NCI-H2107 (cell line): ENCODE measurements around the gene PCED1A.
"Not testable (repeated sequence)": the region's sequence is repeated elsewhere in the genome, so short reads cannot be mapped to it uniquely, and the experiment has no call there.

Source experiments
- DNase-seq: peaks from one replicate; lab custom pipeline; 2025; lab: John Stamatoyannopoulos, UW

The PCED1A gene

DNA sequence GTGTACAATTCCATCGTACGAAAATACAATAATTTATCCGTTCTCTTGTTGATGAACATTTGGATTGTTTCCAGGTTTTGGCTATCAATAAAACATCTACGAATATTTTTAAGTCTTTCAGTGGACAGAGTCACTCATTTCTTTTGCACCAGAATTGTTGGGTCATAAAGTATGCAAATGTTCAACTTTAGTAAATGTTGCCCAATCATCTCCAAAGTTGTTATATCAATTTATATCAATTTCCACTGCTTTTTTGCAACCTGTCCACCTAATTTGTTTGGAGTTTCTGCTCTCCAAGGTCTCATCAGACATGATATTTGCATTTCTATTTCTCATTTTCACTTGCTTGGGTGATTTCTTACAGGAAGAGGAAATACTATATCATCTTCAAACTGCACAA lies 13.8 kb downstream of the PCED1A start:
- no peak for DNase-seq

DNA sequence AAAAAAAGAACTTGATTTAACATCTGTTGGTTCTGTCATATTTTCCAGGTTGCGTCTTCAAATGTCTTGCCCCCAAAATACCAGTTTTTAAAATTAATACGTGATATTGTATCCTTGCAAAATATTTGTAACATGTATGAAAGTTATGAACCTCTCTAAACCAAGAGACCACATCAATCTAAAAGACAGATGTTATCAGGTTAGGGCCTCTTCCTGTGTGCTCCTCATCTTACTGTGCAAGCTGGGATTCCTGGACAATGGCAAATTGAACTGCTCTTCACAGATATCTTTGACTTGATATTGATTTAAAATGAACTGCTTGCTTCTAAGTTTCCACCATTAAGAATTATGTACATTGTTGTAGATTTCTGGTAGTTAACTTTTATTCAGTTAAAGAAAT lies 14.7 kb downstream of the PCED1A start:
- no peak for DNase-seq

DNA sequence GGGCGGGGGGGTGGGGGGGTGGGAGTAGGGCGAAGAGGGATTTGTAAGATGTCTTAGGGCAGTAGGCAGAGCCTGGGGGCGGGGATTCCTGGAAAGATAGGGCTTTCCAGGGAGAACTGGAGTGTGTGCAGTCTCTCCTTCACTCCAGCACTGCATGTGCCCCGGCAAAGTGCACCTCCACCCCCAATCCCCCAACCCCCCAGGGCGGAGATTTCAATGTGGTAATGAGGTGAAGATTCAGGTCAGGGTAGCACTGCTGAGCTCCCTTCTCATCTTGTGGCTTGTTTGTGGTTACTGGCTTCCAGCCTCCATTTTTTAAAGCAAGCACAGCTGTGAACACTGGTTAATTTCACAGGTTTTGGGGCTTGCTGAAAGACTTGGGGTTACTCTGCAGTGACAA lies 18.4 kb downstream of the PCED1A start:
- no peak for DNase-seq

DNA sequence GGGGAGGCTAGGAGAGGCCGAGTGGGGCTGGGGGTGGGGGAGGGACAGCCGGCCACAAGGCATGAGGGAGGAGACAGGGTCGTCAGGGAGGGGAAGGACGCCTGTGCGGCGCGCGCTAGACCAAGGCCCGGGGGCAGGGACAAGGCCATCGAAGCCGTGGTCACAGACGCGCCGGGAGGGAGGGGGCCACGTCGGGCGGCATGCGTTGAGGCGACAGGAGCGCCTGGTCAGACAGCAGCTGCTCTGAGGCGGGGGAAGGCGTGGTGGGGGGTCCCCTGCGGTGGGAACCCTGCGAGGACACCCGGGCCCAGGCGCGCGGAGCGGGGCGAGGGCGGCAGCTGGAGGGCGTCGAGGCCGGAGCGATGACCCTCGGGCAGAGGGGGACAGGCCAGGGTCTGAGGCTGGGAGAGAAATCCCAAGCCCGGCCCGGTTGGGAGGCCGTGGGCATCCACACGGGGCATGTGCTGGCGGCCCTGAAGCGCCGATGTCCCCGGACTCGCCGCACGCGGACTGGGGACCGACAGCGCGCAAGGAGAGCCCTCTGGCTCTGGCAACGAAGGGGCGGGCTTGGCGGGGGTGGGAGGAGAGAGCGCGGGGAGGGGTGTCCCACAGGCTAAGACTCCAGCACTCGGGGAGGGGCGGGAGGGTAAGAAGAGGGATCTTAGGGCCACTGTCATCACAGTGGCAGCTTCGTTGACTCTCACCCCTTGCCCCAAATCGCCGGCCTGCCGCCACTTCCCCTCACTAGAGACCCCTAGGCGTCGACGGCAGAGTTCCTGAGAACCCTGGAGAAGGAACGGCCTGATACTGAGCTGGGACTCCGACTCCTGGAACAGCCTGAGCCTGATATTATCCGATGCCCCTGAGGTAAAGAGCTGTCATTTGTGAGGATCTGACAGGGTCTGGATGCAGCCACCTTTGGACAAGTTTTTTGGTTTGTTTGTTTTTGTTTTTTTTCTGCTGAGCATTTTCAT lies 19.3 kb downstream of the PCED1A start:
- DNase-seq, result no peak

DNA sequence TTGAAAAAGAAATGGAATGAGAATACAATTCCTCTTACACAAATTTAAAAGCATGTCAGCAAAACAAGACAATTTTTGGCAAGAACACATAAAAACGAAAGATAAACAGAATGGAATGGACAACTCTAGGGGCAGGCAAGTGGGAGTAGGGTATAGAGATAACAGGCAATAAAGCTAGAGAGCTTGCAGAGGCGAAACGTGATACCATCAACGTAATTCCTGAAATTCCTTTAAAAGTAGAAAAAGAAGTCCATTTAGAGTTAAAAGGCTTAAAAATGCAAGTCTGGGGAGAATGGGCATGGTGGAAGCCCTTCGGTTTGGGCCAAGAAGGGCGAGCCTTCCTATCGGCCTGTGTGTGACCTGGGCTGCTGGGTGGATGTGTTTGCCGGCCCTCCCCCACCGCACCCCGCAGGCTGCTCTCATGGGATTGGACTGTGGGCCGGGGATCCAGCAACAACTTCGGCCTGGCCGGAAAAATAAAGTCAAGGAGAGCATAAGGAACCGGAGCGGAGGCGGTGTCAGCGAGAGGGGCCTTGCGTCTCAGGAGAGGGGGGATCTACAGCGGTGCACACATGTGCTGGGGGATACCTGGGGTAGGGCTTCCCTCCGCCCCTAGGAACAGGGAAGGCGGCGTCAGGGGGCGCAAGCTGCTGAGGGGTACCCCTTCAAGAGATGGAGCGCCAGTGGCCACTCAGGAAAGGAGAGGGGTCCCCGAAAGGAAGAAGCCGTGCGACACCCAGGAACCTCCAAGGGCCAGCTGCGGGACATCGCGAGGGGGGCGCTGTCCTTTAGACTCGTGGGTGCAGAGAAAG lies 20.2 kb downstream of the PCED1A start:
- DNase-seq, result no peak

DNA sequence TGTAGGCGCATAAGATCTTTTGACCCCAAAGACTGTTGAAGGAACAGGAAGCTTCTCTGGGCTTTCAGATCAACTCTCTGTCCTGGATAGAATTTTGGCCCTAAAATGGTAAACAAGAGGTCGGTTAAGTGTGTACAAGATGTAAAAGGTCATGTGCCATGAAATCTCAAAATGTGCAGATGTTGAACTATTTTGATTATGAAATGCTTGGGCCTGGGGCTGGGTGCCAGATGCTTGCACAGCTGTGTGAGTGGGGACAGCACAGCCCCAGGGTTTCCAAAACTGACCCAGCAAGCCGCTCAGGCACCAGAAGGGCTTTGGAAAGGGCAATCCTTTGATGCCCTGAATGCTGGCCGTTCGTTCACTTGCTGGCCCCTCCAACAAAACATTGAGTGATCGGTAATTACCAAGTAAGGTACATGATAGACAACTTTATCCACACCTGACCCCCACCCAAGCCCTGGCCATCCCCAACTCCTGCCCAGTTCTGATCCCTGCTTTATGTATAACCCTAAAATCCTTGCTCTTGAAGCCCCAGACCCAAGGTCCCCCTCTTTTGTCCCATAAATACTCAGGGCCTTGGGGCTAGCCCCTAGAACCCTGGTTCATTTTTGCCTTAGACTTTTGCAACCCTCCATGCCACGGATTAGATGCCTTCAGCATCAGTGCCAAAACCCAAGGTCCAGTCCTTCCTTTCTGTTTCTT lies 22.4 kb downstream of the PCED1A start:
- DNase-seq, result no peak

DNA sequence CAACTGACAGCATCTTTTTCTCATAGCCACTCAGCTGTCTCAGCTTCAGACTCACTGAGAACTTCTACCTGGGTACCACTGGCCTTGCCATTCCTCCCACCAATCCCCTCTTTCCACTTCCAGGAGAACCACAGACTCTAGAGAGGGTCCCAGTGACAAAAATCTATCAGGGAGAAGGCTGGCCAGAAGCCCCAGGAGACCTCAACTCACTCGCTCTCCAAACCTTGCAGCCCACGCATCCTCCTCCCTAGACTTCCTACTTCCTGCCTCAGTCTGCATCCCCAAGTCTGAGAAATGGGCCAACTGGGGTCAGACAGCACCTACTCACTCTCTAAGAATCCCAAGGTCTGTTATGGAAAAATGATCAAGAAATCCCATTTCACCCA lies 23.1 kb downstream of the PCED1A start:
- no peak for DNase-seq

DNA sequence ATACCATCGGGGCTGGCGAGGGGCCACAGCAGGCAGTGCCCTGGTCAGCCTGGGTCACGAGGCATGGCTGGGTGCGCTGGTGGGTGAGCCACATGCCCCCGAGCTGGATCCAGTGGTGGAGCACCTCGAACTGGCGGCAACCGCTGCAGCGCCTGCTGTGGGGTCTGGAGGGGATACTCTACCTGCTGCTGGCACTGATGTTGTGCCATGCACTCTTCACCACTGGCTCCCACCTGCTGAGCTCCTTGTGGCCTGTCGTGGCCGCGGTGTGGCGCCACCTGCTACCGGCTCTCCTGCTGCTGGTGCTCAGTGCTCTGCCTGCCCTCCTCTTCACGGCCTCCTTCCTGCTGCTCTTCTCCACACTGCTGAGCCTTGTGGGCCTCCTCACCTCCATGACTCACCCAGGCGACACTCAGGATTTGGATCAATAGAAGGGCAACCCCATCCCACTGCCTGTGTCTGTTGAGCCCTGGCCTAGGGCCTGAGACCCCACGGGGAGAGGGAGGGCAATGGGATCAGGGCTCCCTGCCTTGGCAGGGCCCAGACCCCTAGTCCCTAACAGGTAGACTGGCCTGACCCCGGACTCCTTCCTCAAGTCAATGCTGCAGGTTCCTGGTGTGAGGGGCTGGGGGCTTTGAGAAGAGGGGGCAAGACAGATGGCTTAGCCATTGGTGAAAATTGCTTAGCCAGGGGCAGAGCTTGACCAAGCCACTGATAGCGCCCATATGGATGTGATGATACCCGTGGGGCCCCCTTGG lies 23.7 kb downstream of the PCED1A start:
- DNase-seq, result no peak

DNA sequence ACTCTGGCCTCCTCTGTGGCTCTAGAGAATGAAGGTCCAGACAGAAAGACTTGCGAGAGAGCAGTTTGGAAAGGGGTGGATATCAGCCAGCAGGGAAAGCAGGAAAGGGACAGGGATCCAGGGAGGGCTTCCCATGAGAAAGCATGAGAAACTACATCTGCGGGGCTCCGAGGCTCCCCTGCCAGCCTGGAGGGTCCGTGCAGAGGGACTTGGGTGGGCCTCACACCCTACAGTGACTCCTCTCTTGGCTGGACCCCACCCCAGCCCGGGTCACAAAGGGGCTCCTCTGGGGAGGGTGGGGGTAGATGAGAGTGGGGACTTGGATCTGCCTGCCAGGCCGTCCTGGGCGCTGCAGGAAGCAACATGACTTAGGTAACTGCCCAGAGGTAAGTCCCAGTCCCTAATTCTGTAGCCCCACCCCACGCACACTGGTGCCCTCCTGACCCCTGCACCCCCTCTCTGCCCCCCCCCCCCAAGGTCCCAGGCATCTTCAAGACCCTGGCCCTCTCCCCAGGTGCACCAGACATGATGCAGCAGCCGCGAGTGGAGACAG lies 24.3 kb downstream of the PCED1A start, which contains the start of gene TMEM239:
TMEM239 (plus strand) TSS at position 335 of the 553 bp plus-strand sequence; CDS start at position 526, 191 bp downstream.
- no peak for DNase-seq

DNA sequence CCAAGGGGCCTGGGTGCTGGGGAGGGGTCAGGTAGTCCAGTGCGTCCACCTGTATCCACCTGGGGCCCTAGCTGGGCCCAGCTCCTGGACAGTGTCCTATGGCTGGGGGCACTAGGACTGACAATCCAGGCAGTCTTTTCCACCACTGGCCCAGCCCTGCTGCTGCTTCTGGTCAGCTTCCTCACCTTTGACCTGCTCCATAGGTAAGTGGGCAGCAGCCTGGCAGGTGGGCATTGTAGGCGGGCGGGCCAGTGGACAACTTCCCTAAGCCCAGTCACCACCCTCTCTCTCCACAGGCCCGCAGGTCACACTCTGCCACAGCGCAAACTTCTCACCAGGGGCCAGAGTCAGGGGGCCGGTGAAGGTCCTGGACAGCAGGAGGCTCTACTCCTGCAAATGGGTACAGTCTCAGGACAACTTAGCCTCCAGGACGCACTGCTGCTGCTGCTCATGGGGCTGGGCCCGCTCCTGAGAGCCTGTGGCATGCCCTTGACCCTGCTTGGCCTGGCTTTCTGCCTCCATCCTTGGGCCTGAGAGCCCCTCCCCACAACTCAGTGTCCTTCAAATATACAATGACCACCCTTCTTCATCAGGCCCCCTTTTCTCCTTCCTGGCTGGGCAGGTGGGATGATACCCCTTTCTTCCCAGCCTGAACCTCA lies 25.1 kb downstream of the PCED1A start:
- no peak for DNase-seq

DNA sequence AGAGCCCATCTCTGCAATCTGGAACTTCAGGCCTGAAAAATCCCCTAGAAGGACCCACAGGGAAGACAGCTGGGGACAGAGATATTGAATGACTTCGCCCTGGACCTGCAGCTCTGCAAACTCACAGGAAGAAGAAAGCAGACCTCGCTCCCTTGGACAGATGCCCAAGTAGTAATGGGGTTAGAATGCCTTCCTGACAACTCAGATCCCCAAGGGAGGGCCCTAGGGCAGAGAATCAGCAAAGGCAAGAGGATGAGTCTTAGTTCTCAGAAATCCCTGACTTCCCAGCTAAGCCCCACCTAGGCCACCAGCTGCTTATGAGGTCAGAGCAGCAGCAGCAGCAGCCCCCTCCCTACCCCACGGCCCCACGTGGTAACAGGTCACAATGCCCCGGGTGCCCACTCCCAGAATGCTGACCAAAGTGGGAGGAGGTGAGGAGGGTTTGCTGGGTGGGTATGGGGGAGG lies 25.8 kb downstream of the PCED1A start, which contains the start of gene C20orf141:
C20orf141 (plus strand) TSS at position 401 of the 465 bp plus-strand sequence. CDS start 198 bp downstream, outside the sequence.
- DNase-seq, result no peak

DNA sequence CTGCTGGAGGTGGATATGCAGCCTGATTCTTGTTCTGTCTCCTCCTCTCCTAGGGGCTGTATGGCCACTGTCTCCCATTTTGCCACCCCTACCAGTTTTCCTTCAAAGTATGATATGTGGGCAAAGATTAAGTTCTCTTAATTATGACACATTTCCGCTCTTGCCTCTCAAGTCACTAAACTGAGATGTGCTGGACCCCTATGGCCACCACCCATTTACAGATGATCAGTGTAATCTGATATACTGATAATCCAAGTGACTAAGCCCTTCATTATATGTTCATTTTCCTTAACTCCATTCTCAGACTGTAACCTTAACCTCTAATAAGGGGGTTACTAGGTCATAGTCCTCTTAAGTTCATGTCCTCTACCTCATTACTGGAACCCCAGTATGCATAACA lies 26.4 kb downstream of the PCED1A start:
- no peak for DNase-seq

DNA sequence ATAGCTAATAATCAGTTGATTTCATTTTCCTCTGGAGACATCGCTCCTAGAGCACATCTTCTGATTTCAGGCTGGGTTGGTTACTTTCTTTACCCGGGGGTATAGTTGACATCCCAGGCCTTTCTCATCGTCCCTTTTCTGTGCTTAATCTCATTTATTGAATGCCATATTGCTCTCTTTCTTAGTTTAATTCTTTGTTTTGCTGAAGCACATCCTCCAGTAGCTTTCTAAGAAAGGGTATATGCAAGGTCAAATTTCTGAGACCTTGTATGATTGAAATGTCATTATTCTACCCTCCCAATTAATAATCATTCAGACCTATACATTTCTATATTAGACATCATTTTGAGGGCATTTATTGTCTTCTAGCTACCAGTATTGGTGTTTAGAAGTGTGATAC lies 28.3 kb downstream of the PCED1A start:
- DNase-seq, result no peak

DNA sequence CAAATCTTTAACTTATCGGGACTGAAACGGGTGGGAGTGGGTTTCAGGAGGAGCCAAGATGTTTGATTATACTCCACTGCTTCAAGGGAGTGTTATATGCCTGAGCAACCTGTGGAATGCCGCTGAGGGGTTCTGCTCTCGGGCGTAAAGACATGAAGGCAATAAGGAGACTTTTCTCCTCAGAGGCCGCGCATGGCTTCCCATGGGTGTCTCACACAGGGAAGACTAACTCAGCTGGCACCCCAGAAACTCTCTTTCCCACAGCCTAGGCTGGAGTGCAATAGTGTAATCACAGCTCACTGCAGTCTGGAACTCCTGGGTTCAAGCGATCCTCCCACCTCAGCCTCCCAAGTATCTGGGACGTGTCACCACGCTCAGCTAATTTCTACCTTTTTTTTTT lies 30.8 kb downstream of the PCED1A start:
- no peak for DNase-seq

DNA sequence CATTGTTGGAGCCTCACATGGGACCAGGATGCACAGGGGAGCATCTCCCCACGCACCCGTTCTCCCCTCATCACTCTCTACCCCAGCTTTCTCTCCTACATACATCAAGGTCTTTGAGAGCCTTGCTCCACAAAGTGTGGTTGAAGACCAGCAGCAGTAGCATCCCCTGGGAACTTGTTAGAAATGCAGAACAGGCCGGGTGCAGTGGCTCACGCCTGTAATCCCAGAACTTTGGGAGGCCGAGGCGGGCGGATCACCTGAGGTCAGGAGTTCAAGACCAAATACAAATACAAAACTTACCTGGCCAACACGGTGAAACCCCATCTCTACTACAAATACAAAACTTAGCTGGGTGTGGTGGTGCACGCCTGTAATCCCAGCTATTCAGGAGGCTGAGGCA lies 32.5 kb downstream of the PCED1A start:
- DNase-seq, result not testable (repeated sequence)

DNA sequence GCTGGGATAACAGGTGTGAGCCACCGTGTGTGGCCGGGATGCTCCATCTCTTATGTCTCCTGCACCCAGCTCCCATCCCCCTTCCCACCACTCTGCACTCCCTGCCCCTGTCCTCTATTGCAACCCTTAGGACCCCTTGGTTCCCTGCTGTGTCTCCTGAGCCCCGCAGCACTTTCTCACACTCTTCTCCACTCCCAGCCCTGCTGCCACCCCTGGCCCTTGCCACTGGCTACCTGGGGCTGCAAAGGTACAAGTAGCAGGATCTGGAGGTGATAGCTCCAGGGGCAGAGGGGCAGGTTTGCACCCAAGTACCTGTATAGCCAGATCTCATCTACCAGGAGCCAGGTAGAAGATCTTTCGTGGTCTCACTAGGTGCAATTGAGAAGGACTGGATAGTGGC lies 33.4 kb downstream of the PCED1A start:
- DNase-seq, result no peak

DNA sequence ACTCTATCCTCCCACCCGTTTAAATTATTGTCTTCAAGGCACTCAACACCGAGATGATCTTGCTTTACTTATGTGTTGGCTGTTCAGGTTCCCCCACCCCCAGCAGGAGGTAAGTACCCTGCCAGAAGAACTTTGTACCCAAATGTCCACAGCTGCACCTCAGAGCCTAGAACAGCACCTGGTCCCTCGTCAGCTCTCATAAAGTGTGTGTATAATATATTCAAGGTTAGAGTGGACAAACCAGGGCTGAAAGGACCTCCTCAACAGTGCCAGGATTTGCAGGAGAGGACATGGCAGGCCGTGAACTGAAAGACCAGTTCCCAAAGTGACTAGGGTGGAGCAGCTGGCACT lies 34.1 kb downstream of the PCED1A start:
- no peak for DNase-seq

DNA sequence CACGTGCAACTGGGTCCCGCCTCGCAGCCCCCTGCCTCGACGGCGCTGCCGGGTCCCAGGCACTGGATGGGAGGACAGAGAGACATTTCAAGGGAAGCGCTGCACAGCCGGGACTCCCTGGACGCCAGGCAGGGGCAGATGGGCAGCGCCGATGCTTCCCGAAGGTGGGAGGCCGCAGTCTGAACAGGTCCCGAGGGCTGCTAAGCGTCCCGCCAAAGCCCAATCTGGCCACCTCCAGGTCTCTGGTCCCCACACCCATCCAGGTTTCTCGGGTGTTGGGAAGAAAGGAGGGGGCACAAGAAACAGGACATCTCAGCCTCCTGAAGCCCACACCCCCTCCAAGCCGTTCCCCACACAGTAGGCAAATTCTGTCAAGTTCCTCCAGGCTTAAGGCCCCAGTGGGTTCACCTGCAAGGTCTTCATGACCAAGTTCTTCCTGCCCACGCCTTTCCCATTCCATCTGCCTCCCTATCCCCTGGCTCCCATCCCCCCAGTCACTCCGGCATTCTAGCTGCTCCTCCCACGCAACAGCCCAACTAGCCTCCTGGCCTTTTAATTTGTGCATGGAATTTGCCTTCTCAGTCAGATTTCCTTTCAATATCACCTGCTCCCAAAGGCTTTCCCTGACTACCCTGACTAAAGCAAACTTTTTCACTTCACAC lies 34.6 kb downstream of the PCED1A start:
- no peak for DNase-seq

DNA sequence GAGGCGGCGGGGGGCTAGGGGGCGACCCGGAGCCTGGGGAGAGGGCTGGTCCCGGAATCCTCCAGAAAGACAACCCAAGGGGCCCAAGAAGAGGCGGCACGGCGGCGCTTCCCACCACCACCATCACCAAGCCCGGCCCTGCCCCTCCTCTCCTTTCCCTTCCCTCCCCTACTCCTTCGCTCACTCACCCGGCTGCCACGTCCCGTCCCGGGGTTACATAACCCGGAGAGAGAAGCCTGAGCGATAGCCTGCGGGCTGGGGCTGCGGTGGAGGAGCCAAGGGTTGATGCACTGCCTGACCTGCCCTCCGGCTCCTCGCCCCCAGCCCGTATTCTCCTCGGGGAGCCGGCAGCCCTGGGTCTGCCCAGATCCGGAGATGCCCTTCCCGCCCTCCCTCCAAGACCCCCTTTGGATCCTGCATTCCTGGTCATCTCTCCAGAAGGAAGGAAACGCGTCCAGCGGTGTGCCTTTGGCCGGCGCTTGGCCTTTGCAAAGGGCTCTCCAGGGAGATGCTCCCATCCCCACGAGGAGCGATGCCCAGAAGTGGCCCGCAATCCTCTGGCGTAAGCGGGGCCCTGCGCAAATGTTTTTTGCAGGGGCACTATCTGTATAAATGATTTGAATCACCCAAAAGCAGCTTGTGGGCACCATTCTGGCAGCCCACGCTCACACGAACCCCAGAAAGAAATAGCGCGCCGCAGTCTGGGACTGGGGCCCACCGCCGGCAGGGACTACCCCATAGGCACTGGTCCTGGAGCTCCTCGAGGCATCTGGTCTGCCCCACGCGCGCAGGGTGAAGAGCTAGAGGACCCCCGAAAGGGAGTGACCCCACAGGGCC lies 35.4 kb downstream of the PCED1A start:
- DNase-seq, result no peak
